SIG-M5 (cell line): ENCODE data around the gene TPST1.
"Not testable (repeated sequence)": the region's sequence is repeated elsewhere in the genome, so short reads cannot be mapped to it uniquely, and the experiment has no call there.

Experiments
- DNase-seq: peaks from one replicate; lab custom pipeline; 2025; lab: John Stamatoyannopoulos, UW

Gene TPST1

GRCh38 chr7:66283003-66283920 lies 78.1 kb downstream of the TPST1 start:
- no peak for DNase-seq

- DNase-seq = peak; percentile 71
Measured at GRCh38 chr7:66296001-66296521, 90.9 kb downstream of the TPST1 start.

GRCh38 chr7:66296557-66296956 lies 91.4 kb downstream of the TPST1 start:
- no peak for DNase-seq

GRCh38 chr7:66297579-66297978 lies 92.4 kb downstream of the TPST1 start:
- DNase-seq = no peak

- DNase-seq = no peak
Measured at GRCh38 chr7:66301249-66301648, 96.1 kb downstream of the TPST1 start.

GRCh38 chr7:66301737-66302136 lies 96.6 kb downstream of the TPST1 start:
- DNase-seq = no peak

GRCh38 chr7:66303454-66304155 lies 98.5 kb downstream of the TPST1 start:
- no peak for DNase-seq

GRCh38 chr7:66304536-66304935 lies 99.4 kb downstream of the TPST1 start:
- no peak for DNase-seq

- no peak for DNase-seq
Measured at GRCh38 chr7:66306243-66306642, 101.1 kb downstream of the TPST1 start.

GRCh38 chr7:66307591-66308215 lies 102.6 kb downstream of the TPST1 start:
- DNase-seq = no peak

- DNase-seq = no peak
Measured at GRCh38 chr7:66308411-66308810, 103.3 kb downstream of the TPST1 start.

- no peak for DNase-seq
Measured at GRCh38 chr7:66310620-66311019, 105.5 kb downstream of the TPST1 start.

GRCh38 chr7:66313886-66314568 lies 108.9 kb downstream of the TPST1 start:
- no peak for DNase-seq

- DNase-seq = no peak
Measured at GRCh38 chr7:66315192-66315591, 110.1 kb downstream of the TPST1 start.

GRCh38 chr7:66319407-66319979 lies 114.4 kb downstream of the TPST1 start:
- DNase-seq = no peak

- no peak for DNase-seq
Measured at GRCh38 chr7:66321283-66321682, 116.1 kb downstream of the TPST1 start.

- DNase-seq = no peak
Measured at GRCh38 chr7:66323114-66323796, 118.1 kb downstream of the TPST1 start.

- not testable (repeated sequence) for DNase-seq
Measured at GRCh38 chr7:66324985-66325384, 119.9 kb downstream of the TPST1 start.

- no peak for DNase-seq
Measured at GRCh38 chr7:66326501-66327215, 121.5 kb downstream of the TPST1 start.

- DNase-seq = no peak
Measured at GRCh38 chr7:66330961-66331360, 125.8 kb downstream of the TPST1 start.
